Colonic mucosa (tissue), 4 donors: ENCODE data around the gene ABHD1. TPM values are rescaled to one million over a fixed set of nuclear protein-coding genes. Genes with fewer than 3 reads are reported as not detected.

Experiments
- DNase-seq: peaks from one replicate; pipeline ENCODE4 v3.0.0-alpha.2; 2020
- H3K27ac ChIP-seq: fragments of 200-600 bp; one replicate; pipeline ENCODE4 v1.8.0; 2021
- H3K27me3 ChIP-seq: fragments of 200-600 bp; one replicate; pipeline ENCODE4 v1.8.0; 2021
- H3K36me3 ChIP-seq: fragments of 200-600 bp; one replicate; pipeline ENCODE4 v1.8.0; 2021
- H3K4me1 ChIP-seq: fragments of 200-600 bp; one replicate; pipeline ENCODE4 v1.8.0; 2021; ENCODE audit warnings: mild to moderate bottlenecking
- H3K4me3 ChIP-seq: fragments of 200-600 bp; one replicate; pipeline ENCODE4 v1.8.0; 2021
- H3K9ac ChIP-seq, 2 donors: one replicate each; pipeline ENCODE4 v1.7.0; 2013; ENCODE audit warnings: control low read depth in 2 of 2, low read depth in 2 of 2, low read length in 2 of 2
- H3K9me3 ChIP-seq: fragments of 200-600 bp; one replicate; pipeline ENCODE4 v1.8.0; 2021
- intact Hi-C: fragments of 100-400 bp; cut with DNase I; formaldehyde crosslinking; loops from one replicate; pipeline ENCODE4 v1.14.1; 2022
- total RNA-seq, 2 donors: library from RNA; stranded (reverse); fragmentation: NEBNext Ultra II Directional in 1 of 2; extraction: Animal tissue kit (Norgen Biotek cat#: 25700) in 1 of 2; gene quantifications; one replicate each; pipeline ENCODE4 v1.2.1, GENCODE V29; 2021
- TF ChIP-seq, protein P1 (sequence below): fragments of 200-600 bp; IDR thresholded peaks from one replicate; pipeline ENCODE4 v1.8.0; 2022; ENCODE audit warnings: antibody characterized with exemption, mild to moderate bottlenecking
- donor health status: healthy.
- donor health status: DM: no; HTN: no; CAD: no.
- donor health status: DM: no; HTN: no; CAD: no.

ABHD1 gene
- total RNA-seq, 2 donors from 2014 or later = not detected

DNA sequence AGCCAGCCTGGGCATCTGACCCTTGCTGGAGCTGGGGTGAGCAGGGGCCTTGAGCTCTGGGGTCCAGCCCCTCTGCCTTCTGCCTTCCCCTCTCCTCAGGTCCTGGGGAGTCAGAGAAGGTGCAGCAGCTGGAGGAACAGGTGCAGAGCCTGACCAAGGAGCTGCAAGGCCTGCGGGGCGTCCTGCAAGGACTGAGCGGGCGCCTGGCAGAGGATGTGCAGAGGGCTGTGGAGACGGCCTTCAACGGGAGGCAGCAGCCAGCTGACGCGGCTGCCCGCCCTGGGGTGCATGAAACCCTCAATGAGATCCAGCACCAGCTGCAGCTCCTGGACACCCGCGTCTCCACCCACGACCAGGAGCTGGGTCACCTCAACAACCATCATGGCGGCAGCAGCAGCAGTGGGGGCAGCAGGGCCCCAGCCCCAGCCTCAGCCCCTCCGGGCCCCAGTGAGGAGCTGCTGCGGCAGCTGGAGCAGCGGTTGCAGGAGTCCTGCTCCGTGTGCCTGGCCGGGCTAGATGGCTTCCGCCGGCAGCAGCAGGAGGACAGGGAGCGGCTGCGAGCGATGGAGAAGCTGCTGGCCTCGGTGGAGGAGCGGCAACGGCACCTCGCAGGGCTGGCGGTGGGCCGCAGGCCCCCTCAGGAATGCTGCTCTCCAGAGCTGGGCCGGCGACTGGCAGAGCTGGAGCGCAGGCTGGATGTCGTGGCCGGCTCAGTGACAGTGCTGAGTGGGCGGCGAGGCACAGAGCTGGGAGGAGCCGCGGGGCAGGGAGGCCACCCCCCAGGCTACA is 41.4 kb upstream of the ABHD1 start:
- no peak overlapping the region for H3K9ac ChIP-seq
- H3K9me3 ChIP-seq = no peaks in the 10 kb centered on the region
- H3K4me3 ChIP-seq = no peak overlapping the region
- H3K36me3 ChIP-seq = no peaks in the 10 kb centered on the region
- H3K27me3 ChIP-seq = no peaks in the 10 kb centered on the region
- TF ChIP-seq, protein P1, sequence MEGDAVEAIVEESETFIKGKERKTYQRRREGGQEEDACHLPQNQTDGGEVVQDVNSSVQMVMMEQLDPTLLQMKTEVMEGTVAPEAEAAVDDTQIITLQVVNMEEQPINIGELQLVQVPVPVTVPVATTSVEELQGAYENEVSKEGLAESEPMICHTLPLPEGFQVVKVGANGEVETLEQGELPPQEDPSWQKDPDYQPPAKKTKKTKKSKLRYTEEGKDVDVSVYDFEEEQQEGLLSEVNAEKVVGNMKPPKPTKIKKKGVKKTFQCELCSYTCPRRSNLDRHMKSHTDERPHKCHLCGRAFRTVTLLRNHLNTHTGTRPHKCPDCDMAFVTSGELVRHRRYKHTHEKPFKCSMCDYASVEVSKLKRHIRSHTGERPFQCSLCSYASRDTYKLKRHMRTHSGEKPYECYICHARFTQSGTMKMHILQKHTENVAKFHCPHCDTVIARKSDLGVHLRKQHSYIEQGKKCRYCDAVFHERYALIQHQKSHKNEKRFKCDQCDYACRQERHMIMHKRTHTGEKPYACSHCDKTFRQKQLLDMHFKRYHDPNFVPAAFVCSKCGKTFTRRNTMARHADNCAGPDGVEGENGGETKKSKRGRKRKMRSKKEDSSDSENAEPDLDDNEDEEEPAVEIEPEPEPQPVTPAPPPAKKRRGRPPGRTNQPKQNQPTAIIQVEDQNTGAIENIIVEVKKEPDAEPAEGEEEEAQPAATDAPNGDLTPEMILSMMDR = no peak
- H3K4me1 ChIP-seq = peaks cover 10% of the 10 kb centered on the region
- peak overlapping the region; percentile 66 for H3K27ac ChIP-seq
- no peak for DNase-seq
- intact Hi-C loops = loop anchor here (10.0 kb wide), 1 partner anchor 47 kb away; the partner anchor contains the start of gene TMEM214

- Histone ChIP-seq H3K27me3 (no peaks in the 10 kb centered on the region), H3K9ac (no peak overlapping the region), H3K4me3 (no peak overlapping the region), H3K36me3 (no peaks in the 10 kb centered on the region), H3K27ac (no peak overlapping the region), H3K9me3 (no peaks in the 10 kb centered on the region), H3K4me1 (peaks cover 15% of the 10 kb centered on the region)
- TF ChIP-seq, protein P1 = no peak
- DNase-seq = no peak
- intact Hi-C loops = loop anchor here (10.0 kb wide), 1 partner anchor 48 kb away; the partner anchor contains the start of gene TMEM214
These were observed 40.7 kb upstream of the ABHD1 start for GRCh38 chr2:27082773-27083409.

DNA sequence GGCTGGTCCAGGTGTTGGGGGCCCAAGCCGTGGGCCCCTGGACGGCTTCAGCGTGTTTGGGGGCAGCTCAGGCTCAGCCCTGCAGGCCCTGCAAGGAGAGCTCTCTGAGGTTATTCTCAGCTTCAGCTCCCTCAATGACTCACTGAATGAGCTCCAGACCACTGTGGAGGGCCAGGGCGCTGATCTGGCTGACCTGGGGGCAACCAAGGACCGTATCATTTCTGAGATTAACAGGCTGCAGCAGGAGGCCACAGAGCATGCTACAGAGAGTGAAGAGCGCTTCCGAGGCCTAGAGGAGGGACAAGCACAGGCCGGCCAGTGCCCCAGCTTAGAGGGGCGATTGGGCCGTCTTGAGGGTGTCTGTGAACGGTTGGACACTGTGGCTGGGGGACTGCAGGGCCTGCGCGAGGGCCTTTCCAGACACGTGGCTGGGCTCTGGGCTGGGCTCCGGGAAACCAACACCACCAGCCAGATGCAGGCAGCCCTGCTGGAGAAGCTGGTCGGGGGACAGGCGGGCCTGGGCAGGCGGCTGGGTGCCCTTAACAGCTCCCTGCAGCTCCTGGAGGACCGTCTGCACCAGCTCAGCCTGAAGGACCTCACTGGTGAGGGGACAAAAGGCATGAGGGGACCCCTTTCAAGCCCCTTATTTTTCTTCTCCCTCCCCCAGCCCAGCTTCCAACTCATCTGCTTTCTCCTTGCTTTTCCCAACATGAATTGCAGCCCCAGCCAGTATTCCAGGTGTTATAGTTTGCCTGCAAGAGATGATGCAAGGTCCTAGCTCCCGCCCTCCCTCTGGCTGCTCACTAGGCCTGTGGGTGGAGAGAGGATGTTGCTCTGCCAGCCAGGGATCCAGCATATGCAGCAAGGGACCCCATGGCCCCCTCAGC is 40.0 kb upstream of the ABHD1 start:
- intact Hi-C loops = loop anchor here (2.0 to 10.0 kb wide), 2 partner anchors 49 to 121 kb away; partner anchors contain the start of gene TMEM214
- Histone ChIP-seq H3K27me3 (no peaks in the 10 kb centered on the region), H3K9ac (no peak overlapping the region), H3K27ac (no peak overlapping the region), H3K9me3 (no peaks in the 10 kb centered on the region), H3K4me3 (no peak overlapping the region), H3K4me1 (peaks cover 15% of the 10 kb centered on the region), H3K36me3 (no peaks in the 10 kb centered on the region)
- TF ChIP-seq, protein P1 = no peak
- DNase-seq = no peak

- no peak overlapping the region for H3K4me3 ChIP-seq
- TF ChIP-seq, protein P1 = no peak
- H3K27ac ChIP-seq = no peak overlapping the region
- H3K36me3 ChIP-seq = no peaks in the 10 kb centered on the region
- H3K9ac ChIP-seq = no peak overlapping the region
- DNase-seq = no peak
- intact Hi-C loops = loop anchor here (2.0 to 10.0 kb wide), 2 partner anchors 50 to 122 kb away; partner anchors contain the start of gene TMEM214
- no peaks in the 10 kb centered on the region for H3K9me3 ChIP-seq
- no peaks in the 10 kb centered on the region for H3K27me3 ChIP-seq
- peaks cover 15% of the 10 kb centered on the region for H3K4me1 ChIP-seq
These were observed 39.1 kb upstream of the ABHD1 start for GRCh38 chr2:27084297-27085061.
